ENCODE measurements around the gene UFL1. TPM values are rescaled to one million over a fixed set of nuclear protein-coding genes. Genes with fewer than 3 reads are reported as not detected.

The UFL1 gene
- polyA plus RNA-seq, 1 donor (not counting 4 experiments of a cell fraction or from before 2014, with no cell fraction given) = 13.1 TPM

DNA sequence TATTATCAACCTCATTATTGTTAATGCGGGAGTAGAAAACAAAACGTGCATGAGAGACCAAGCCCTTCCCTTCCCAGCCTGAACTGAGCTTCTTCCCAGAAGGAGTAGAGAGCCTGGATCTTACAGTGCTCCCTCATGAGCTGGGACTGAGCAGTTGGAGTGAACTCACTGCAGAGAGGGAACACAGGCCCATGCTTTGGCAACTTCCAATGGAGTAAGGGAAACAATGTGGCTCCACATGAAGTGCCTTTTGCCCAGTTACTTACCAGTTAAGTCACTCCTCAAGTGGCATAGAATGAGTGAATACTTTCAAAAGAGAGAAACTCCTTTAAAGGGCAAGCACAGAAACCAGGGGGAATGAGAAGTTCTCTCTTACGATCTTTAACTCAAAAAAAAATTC lies 53.8 kb downstream of the UFL1 start:
- Histone ChIP-seq H3K36me3 (ENCODE audit: control insufficient read depth in 2 of 2, extremely low read depth in 1 of 2, insufficient read depth in 2 of 2, low read length in 2 of 2) (no peaks in the 10 kb centered on the region), H4K20me1 (ENCODE audit: control insufficient read depth, extremely low read depth, insufficient read depth, low read length) (no peaks in the 10 kb centered on the region), H3K9me3 (ENCODE audit: control insufficient read depth, low read depth, low read length) (no peaks in the 10 kb centered on the region), H3K27me3 (ENCODE audit: control insufficient read depth, extremely low read depth, insufficient read depth, low read length) (no peaks in the 10 kb centered on the region), H3K79me2 (ENCODE audit: control insufficient read depth, insufficient read depth, low read length) (no peaks in the 10 kb centered on the region), H3K9me1 (ENCODE audit: control insufficient read depth, extremely low read depth, insufficient read depth, low read length) (no peaks in the 10 kb centered on the region), H3K4me1 (ENCODE audit: control insufficient read depth, extremely low read depth, insufficient read depth, low read length) (no peaks in the 10 kb centered on the region), H3K27ac (ENCODE audit: control insufficient read depth, insufficient read depth, low read length) (no peak overlapping the region), H2AFZ (ENCODE audit: control insufficient read depth, low read length) (no peak overlapping the region), H3K9ac (ENCODE audit: control insufficient read depth, extremely low read depth, insufficient read depth, low read length) (no peak overlapping the region), H3K4me2 (ENCODE audit: control insufficient read depth, extremely low read depth, insufficient read depth, low read depth, low read length) (no peak overlapping the region), H3K4me3 (ENCODE audit: control insufficient read depth in 2 of 3, extremely low read depth in 1 of 3, insufficient read depth in 2 of 3, low read depth in 1 of 3, low read length in 3 of 3) (no peak overlapping the region)
- no peak for DNase-seq (ENCODE audit: low read depth, low spot score)
- TF ChIP-seq EZH2 (IDR thresholded peaks at IDR 0.05; ENCODE audit: low read length) = no peak
- TF ChIP-seq CTCF (optimal IDR thresholded peaks at IDR 0.05 in 1 of 3, IDR thresholded peaks at IDR 0.05 in 1 of 3, conservative IDR thresholded peaks at IDR 0.05 in 1 of 3; ENCODE audit: extremely low read depth in 1 of 3, insufficient read depth in 2 of 3, low read length in 3 of 3) = no peak
- no peak for FAIRE-seq
- dilution Hi-C loops (cut with MboI; ENCODE audit: extremely low pct_ligation_motif_present, low sequenced_read_pairs) = no loop called here

- H3K9me3 ChIP-seq (ENCODE audit: control insufficient read depth, low read depth, low read length) = no peaks in the 10 kb centered on the region
- dilution Hi-C loops (cut with MboI; ENCODE audit: extremely low pct_ligation_motif_present, low sequenced_read_pairs) = no loop called here
- H3K9me1 ChIP-seq (ENCODE audit: control insufficient read depth, extremely low read depth, insufficient read depth, low read length) = no peaks in the 10 kb centered on the region
- no peaks in the 10 kb centered on the region for H3K27me3 ChIP-seq (ENCODE audit: control insufficient read depth, extremely low read depth, insufficient read depth, low read length)
- H3K4me2 ChIP-seq (ENCODE audit: control insufficient read depth, extremely low read depth, insufficient read depth, low read depth, low read length) = no peak overlapping the region
- no peaks in the 10 kb centered on the region for H3K4me1 ChIP-seq (ENCODE audit: control insufficient read depth, extremely low read depth, insufficient read depth, low read length)
- H3K79me2 ChIP-seq (ENCODE audit: control insufficient read depth, insufficient read depth, low read length) = no peaks in the 10 kb centered on the region
- no peak for DNase-seq (ENCODE audit: low read depth, low spot score)
- no peaks in the 10 kb centered on the region for H4K20me1 ChIP-seq (ENCODE audit: control insufficient read depth, extremely low read depth, insufficient read depth, low read length)
- no peak overlapping the region for H3K9ac ChIP-seq (ENCODE audit: control insufficient read depth, extremely low read depth, insufficient read depth, low read length)
- H3K27ac ChIP-seq (ENCODE audit: control insufficient read depth, insufficient read depth, low read length) = no peak overlapping the region
- H2AFZ ChIP-seq (ENCODE audit: control insufficient read depth, low read length) = no peak overlapping the region
- TF ChIP-seq CTCF (optimal IDR thresholded peaks at IDR 0.05 in 1 of 3, IDR thresholded peaks at IDR 0.05 in 1 of 3, conservative IDR thresholded peaks at IDR 0.05 in 1 of 3; ENCODE audit: extremely low read depth in 1 of 3, insufficient read depth in 2 of 3, low read length in 3 of 3) (no peak), EZH2 (IDR thresholded peaks at IDR 0.05; ENCODE audit: low read length) (no peak)
- H3K36me3 ChIP-seq (ENCODE audit: control insufficient read depth in 2 of 2, extremely low read depth in 1 of 2, insufficient read depth in 2 of 2, low read length in 2 of 2) = no peaks in the 10 kb centered on the region
- no peak for FAIRE-seq
- H3K4me3 ChIP-seq (ENCODE audit: control insufficient read depth in 2 of 3, extremely low read depth in 1 of 3, insufficient read depth in 2 of 3, low read depth in 1 of 3, low read length in 3 of 3) = no peak overlapping the region
Measured at GRCh38 chr6:96576221-96576620, 54.6 kb downstream of the UFL1 start.
